Measurements from ENCODE around the gene BPI.

DNA sequence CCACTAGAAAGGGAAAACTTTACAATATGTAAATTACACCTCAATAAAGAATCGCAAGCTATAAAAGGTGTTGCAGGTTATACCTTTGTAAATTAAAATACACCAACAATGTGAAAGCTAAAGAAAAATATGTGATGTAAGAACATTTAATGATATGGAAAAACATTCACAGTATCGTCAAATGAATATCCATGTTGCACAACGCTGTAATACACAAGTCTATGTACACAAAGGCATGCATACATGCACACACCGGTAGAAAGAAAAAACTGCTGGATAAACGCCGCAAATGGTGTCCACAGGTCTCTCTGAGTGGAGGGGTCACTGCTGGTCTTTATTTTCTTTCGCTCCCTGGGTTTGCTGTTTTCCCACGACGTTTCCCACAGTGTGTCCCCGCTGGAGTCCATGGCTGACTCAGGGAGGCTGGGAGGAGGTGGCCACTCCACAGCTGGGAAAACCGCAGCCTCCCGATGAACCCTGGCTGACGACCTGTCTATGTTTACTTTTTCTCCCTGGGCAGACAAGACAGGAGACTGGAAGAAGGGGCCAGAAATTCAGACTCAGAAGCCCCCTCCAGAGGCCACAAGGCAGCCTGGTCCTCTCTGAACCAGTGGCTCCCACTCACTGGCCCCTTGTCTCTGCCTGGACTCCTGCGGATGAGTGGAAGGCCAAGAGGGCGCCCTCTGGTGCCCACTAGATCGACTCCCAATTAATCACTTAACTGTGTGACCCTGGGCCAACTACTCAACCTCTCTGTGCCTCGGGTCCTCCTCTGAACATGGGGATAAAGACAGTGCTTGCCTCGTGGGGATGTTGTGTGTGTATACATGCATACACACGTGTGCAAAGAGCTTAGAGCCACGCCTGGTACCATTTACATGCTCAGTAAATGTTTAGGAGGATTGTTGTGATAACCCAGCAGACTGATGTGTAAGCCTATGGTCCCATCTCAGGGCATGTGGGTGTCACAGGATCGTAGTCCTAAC is 12.8 kb upstream of the BPI start:
- TF ChIP-seq, protein P1, sequence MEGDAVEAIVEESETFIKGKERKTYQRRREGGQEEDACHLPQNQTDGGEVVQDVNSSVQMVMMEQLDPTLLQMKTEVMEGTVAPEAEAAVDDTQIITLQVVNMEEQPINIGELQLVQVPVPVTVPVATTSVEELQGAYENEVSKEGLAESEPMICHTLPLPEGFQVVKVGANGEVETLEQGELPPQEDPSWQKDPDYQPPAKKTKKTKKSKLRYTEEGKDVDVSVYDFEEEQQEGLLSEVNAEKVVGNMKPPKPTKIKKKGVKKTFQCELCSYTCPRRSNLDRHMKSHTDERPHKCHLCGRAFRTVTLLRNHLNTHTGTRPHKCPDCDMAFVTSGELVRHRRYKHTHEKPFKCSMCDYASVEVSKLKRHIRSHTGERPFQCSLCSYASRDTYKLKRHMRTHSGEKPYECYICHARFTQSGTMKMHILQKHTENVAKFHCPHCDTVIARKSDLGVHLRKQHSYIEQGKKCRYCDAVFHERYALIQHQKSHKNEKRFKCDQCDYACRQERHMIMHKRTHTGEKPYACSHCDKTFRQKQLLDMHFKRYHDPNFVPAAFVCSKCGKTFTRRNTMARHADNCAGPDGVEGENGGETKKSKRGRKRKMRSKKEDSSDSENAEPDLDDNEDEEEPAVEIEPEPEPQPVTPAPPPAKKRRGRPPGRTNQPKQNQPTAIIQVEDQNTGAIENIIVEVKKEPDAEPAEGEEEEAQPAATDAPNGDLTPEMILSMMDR (IDR thresholded peaks at IDR 0.05; ENCODE audit: insufficient read depth, low read length) = no peak
- TF ChIP-seq POLR2AphosphoS5 (IDR thresholded peaks at IDR 0.05; ENCODE audit: low read depth) (no peak), GABPA (IDR thresholded peaks at IDR 0.05; ENCODE audit: low read depth) (no peak)

Data from HL-60 (cell line).